Type B pancreatic cell (in vitro differentiated cells): ENCODE measurements around the gene TRIM42. TPM values are rescaled to one million over a fixed set of nuclear protein-coding genes. Genes with fewer than 3 reads are reported as not detected.
A peak's percentile ranks its signal among the peaks of the same experiment; 100 is the strongest.

Source experiments
- DNase-seq: peaks from one replicate; pipeline ENCODE4 v3.0.0; 2021; ENCODE audit warnings: mixed read lengths; ENCODE audit not compliant: unreplicated experiment; ENCODE audit errors: extremely low spot score
- H3K27ac Mint-ChIP-seq: 2 replicates; pipeline ENCODE4 v1.8.0; 2021; ENCODE audit warnings: mild to moderate bottlenecking, mixed read lengths
- H3K27me3 Mint-ChIP-seq: 2 replicates; pipeline ENCODE4 v1.8.0; 2021; ENCODE audit warnings: mixed read lengths
- H3K36me3 Mint-ChIP-seq: 2 replicates; pipeline ENCODE4 v1.8.0; 2021; ENCODE audit warnings: mixed read lengths
- H3K4me1 Mint-ChIP-seq: one replicate; pipeline ENCODE4 v1.8.0; 2021; ENCODE audit warnings: mixed read lengths; ENCODE audit not compliant: unreplicated experiment
- H3K4me3 Mint-ChIP-seq: 2 replicates; pipeline ENCODE4 v1.8.0; 2021; ENCODE audit warnings: mild to moderate bottlenecking, mixed read lengths
- H3K9me3 Mint-ChIP-seq: 2 replicates; pipeline ENCODE4 v1.8.0; 2021; ENCODE audit warnings: mixed read lengths
- total RNA-seq: library from RNA; stranded (reverse); gene quantifications from 2 replicates; pipeline ENCODE4 v1.2.1, GENCODE V29; 2021; ENCODE audit warnings: low replicate concordance
- TF ChIP-seq, protein P1 (sequence below): fragments of 200-600 bp; sonication (generic); conservative IDR thresholded peaks from 2 replicates; pipeline ENCODE4 v1.5.0; 2021; ENCODE audit warnings: antibody characterized with exemption, mild to moderate bottlenecking

The TRIM42 gene
- total RNA-seq, 1 donor from 2014 or later, result not detected

DNA sequence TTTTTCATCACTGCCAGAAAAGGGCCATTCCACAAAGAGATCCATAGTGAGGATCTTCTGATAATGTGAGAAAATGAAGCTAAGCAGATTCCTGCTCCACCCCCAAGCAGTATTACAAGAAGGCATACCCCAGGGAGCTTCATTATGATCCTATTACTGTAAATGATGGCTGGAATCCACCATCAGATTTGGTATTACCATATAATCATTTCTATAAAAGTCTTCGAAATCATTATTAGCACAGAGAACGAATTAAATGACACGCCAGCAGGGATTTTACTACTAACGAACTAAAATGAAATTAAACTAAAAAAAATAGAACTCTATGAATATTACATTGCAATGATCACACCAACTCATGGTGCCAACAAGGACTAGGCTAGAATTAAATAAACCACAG is 24.4 kb downstream of the TRIM42 start:
- TF ChIP-seq, protein P1, sequence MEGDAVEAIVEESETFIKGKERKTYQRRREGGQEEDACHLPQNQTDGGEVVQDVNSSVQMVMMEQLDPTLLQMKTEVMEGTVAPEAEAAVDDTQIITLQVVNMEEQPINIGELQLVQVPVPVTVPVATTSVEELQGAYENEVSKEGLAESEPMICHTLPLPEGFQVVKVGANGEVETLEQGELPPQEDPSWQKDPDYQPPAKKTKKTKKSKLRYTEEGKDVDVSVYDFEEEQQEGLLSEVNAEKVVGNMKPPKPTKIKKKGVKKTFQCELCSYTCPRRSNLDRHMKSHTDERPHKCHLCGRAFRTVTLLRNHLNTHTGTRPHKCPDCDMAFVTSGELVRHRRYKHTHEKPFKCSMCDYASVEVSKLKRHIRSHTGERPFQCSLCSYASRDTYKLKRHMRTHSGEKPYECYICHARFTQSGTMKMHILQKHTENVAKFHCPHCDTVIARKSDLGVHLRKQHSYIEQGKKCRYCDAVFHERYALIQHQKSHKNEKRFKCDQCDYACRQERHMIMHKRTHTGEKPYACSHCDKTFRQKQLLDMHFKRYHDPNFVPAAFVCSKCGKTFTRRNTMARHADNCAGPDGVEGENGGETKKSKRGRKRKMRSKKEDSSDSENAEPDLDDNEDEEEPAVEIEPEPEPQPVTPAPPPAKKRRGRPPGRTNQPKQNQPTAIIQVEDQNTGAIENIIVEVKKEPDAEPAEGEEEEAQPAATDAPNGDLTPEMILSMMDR, result no peak
- Mint-ChIP-seq H3K27ac (no peak overlapping the region), H3K9me3 (no peaks in the 10 kb centered on the region), H3K36me3 (no peaks in the 10 kb centered on the region), H3K27me3 (peaks cover 7% of the 10 kb centered on the region), H3K4me3 (no peak overlapping the region), H3K4me1 (no peaks in the 10 kb centered on the region)
- DNase-seq, result no peak

DNA sequence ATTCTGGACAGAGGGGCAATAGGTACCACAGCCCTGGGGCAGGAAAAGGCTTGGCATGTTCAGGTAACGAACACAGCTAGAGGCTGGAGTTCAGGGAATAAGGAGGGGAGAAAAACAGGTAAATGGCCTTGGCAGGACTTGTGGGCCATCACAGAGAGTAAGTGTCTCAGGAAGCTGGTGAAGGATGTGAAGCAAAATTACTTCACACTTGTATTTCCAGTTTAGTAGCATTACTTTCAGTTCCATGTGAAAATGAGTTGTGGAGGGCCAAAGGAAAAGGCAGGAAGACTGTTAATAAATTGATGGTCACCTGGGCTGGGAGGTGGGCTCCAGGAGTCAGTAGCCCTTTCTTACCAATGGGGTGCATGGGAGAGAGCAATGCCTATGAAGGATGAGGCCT is 25.6 kb downstream of the TRIM42 start:
- Mint-ChIP-seq H3K9me3 (no peaks in the 10 kb centered on the region), H3K27ac (peak overlapping the region; percentile 33), H3K4me3 (no peak overlapping the region), H3K36me3 (no peaks in the 10 kb centered on the region), H3K4me1 (no peaks in the 10 kb centered on the region), H3K27me3 (peaks cover 7% of the 10 kb centered on the region)
- DNase-seq, result no peak
- TF ChIP-seq, protein P1, result no peak

DNA sequence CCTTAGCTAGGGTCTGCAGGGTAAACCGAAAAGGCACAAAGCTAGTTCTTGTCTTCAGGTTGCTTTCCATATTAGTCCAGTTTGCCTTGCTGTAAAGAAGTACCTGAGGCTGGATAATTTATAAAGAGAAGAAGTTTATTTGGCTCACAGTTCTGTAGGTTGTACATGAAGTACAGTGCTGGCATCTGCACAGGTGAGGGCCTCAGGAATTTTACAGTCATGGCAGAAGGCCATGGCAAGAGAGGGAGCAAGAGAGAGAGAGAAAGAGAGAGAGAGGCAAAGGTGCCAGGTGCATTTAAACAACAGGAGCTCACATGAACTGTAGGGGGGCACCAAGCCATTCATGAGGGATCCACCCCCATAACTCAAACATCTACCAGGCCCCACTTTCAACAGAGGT is 26.9 kb downstream of the TRIM42 start:
- no peaks in the 10 kb centered on the region for H3K9me3 Mint-ChIP-seq
- DNase-seq, result no peak
- H3K4me1 Mint-ChIP-seq, result no peaks in the 10 kb centered on the region
- TF ChIP-seq, protein P1, result no peak
- no peak overlapping the region for H3K4me3 Mint-ChIP-seq
- H3K27ac Mint-ChIP-seq, result no peak overlapping the region
- no peaks in the 10 kb centered on the region for H3K36me3 Mint-ChIP-seq
- peaks cover 7% of the 10 kb centered on the region for H3K27me3 Mint-ChIP-seq

DNA sequence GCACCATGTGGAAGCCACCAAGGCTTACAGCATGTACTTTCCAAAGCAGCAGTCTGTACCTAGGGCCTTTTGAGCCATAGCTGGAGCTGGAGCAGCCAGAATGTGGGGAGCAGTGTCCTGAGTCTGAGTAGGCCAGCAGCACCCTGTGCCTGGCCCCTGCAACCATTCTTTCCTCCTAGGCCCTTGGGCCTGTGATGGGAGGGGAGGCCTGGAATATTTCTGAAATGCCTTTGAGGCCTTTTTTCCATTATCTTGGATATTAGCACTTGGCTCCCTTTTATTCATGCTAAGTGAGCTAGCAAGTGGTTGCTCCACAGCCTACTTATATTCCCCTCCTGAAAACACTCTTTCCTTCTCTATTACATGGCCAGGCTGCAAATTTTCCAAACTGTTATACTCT is 28.1 kb downstream of the TRIM42 start:
- peaks cover 7% of the 10 kb centered on the region for H3K27me3 Mint-ChIP-seq
- no peaks in the 10 kb centered on the region for H3K36me3 Mint-ChIP-seq
- no peak overlapping the region for H3K4me3 Mint-ChIP-seq
- H3K4me1 Mint-ChIP-seq, result no peaks in the 10 kb centered on the region
- no peak overlapping the region for H3K27ac Mint-ChIP-seq
- H3K9me3 Mint-ChIP-seq, result no peaks in the 10 kb centered on the region
- no peak for DNase-seq
- TF ChIP-seq, protein P1, result no peak

DNA sequence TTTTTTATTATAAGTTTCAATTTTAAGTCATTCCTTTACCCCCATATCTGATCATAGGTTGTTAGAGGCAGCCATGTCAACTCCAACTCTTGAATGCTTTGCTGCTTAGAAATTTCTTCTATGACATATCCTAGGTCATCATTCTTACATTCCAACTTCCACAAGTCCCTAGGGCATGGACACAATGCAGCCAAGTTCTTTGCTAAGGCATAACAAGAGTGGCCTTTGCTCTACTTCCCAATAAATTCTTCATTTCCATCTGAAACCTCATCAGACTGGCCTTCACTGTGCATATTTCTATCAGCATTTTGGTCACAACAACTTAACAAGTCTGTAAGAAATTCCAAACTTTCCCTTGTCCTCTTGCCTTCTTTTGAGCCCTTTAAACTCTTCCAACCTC is 28.5 kb downstream of the TRIM42 start:
- no peak overlapping the region for H3K4me3 Mint-ChIP-seq
- peaks cover 7% of the 10 kb centered on the region for H3K27me3 Mint-ChIP-seq
- DNase-seq, result no peak
- no peaks in the 10 kb centered on the region for H3K9me3 Mint-ChIP-seq
- no peak overlapping the region for H3K27ac Mint-ChIP-seq
- H3K36me3 Mint-ChIP-seq, result no peaks in the 10 kb centered on the region
- TF ChIP-seq, protein P1, result no peak
- H3K4me1 Mint-ChIP-seq, result no peaks in the 10 kb centered on the region

DNA sequence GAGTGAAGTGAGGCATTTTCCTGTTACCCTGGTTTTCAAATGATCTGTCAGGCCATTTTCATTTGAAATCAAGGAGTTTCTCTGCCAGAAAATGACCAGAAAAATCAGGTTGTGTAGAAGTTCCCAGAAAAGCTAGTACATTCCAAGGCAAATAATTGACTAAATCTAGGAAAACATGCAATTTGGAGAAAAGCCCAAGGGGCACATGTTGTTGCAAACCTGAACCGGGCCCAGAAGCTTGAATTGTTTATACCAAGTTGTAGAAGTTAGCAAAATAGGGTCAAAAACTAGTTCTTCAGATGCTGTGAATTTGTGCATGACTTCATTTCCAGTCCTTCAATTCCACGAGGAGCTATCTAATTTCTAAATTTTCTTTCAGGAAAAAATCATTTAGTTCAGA is 31.0 kb downstream of the TRIM42 start:
- Mint-ChIP-seq H3K9me3 (no peaks in the 10 kb centered on the region), H3K4me1 (no peaks in the 10 kb centered on the region), H3K36me3 (no peaks in the 10 kb centered on the region), H3K4me3 (no peak overlapping the region), H3K27ac (no peak overlapping the region), H3K27me3 (peaks cover 2% of the 10 kb centered on the region)
- TF ChIP-seq, protein P1, result no peak
- no peak for DNase-seq
